Endometrial microvascular endothelial cells (primary cell): ENCODE data around the gene CACNA1C. TPM values are rescaled to one million over a fixed set of nuclear protein-coding genes. Genes with fewer than 3 reads are reported as not detected.

ENCODE experiments used
- in situ Hi-C: cut with HindIII; loops from 2 replicates; pipeline ENCODE4 v1.10.0; 2017; ENCODE audit warnings: low sequenced_read_pairs, low pct_unique_long_range_greater_than_20kb; ENCODE audit errors: inconsistent ontology term
- total RNA-seq: library from RNA; depleted of rRNA; stranded (reverse); fragments of >200 nt; gene quantifications from one replicate; pipeline ENCODE4 v1.2.3, GENCODE V29; 2015; ENCODE audit errors: inconsistent ontology term

CACNA1C gene
- total RNA-seq, 1 donor from 2014 or later = not detected

GRCh38 chr12:2507814-2508213, 455.0 kb downstream of the CACNA1C start:
- in situ Hi-C loops = no loop called here

GRCh38 chr12:2509137-2509536, 456.4 kb downstream of the CACNA1C start:
- in situ Hi-C loops = no loop called here

GRCh38 chr12:2510045-2510444, 457.3 kb downstream of the CACNA1C start:
- in situ Hi-C loops = no loop called here

GRCh38 chr12:2513141-2514037, 460.6 kb downstream of the CACNA1C start:
- in situ Hi-C loops = no loop called here

GRCh38 chr12:2514038-2514340, 461.2 kb downstream of the CACNA1C start:
- in situ Hi-C loops = no loop called here

- in situ Hi-C loops = no loop called here
Measured at GRCh38 chr12:2520722-2521246, 468.0 kb downstream of the CACNA1C start.

- in situ Hi-C loops = no loop called here
Measured at GRCh38 chr12:2523317-2523716, 470.5 kb downstream of the CACNA1C start.

GRCh38 chr12:2523844-2524243, 471.1 kb downstream of the CACNA1C start:
- in situ Hi-C loops = no loop called here

- in situ Hi-C loops = no loop called here
Measured at GRCh38 chr12:2526371-2526770, 473.6 kb downstream of the CACNA1C start.

- in situ Hi-C loops = no loop called here
Measured at GRCh38 chr12:2528001-2528400, 475.2 kb downstream of the CACNA1C start.

GRCh38 chr12:2529807-2530206, 477.0 kb downstream of the CACNA1C start:
- in situ Hi-C loops = no loop called here

- in situ Hi-C loops = no loop called here
Measured at GRCh38 chr12:2531371-2531770, 478.6 kb downstream of the CACNA1C start.

GRCh38 chr12:2533036-2533435, 480.2 kb downstream of the CACNA1C start:
- in situ Hi-C loops = no loop called here

GRCh38 chr12:2535583-2536204, 482.9 kb downstream of the CACNA1C start:
- in situ Hi-C loops = no loop called here

- in situ Hi-C loops = no loop called here
Measured at GRCh38 chr12:2536724-2537123, 483.9 kb downstream of the CACNA1C start.

- in situ Hi-C loops = no loop called here
Measured at GRCh38 chr12:2537868-2538541, 485.2 kb downstream of the CACNA1C start.

- in situ Hi-C loops = no loop called here
Measured at GRCh38 chr12:2539938-2540337, 487.2 kb downstream of the CACNA1C start.

GRCh38 chr12:2540535-2540941, 487.8 kb downstream of the CACNA1C start:
- in situ Hi-C loops = no loop called here

GRCh38 chr12:2541631-2542204, 488.9 kb downstream of the CACNA1C start:
- in situ Hi-C loops = no loop called here
